TTC549 (cell line): ENCODE results near the gene PLEKHN1.
A peak's percentile ranks its signal among the peaks of the same experiment; 100 is the strongest.
"Not testable (repeated sequence)": the region's sequence is repeated elsewhere in the genome, so short reads cannot be mapped to it uniquely, and the experiment has no call there.

ENCODE experiments used
- FAIRE-seq: peaks from 2 replicates; lab custom pipeline; 2012; peaks lifted over from hg19 to GRCh38; lab: Jason Lieb, UNC

PLEKHN1 gene

DNA sequence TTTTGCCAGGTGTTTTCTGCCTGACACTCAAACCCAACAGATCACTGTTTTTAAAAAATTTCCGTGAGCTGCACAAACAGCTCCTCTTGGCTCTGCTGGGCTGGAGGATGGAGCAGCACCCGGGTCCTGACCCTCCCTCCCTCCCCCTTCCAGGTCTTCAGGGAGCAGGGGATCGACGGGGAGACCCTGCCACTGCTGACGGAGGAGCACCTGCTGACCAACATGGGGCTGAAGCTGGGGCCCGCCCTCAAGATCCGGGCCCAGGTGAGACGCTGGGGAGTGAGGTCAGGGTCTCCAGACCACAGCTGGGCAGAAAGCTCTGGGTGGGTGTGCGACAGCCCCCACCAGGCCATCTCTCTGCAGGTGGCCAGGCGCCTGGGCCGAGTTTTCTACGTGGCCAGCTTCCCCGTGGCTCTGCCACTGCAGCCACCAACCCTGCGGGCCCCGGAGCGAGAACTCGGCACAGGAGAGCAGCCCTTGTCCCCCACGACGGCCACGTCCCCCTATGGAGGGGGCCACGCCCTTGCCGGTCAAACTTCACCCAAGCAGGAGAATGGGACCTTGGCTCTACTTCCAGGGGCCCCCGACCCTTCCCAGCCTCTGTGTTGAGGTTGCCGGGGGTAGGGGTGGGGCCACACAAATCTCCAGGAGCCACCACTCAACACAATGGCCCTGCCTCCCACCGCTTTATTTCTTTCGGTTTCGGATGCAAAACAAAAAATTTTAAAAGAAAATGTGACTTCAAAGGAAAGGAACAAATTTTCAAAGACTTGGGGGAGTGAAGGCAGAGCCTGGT is 22.5 kb upstream of the PLEKHN1 start:
- FAIRE-seq: no peak

DNA sequence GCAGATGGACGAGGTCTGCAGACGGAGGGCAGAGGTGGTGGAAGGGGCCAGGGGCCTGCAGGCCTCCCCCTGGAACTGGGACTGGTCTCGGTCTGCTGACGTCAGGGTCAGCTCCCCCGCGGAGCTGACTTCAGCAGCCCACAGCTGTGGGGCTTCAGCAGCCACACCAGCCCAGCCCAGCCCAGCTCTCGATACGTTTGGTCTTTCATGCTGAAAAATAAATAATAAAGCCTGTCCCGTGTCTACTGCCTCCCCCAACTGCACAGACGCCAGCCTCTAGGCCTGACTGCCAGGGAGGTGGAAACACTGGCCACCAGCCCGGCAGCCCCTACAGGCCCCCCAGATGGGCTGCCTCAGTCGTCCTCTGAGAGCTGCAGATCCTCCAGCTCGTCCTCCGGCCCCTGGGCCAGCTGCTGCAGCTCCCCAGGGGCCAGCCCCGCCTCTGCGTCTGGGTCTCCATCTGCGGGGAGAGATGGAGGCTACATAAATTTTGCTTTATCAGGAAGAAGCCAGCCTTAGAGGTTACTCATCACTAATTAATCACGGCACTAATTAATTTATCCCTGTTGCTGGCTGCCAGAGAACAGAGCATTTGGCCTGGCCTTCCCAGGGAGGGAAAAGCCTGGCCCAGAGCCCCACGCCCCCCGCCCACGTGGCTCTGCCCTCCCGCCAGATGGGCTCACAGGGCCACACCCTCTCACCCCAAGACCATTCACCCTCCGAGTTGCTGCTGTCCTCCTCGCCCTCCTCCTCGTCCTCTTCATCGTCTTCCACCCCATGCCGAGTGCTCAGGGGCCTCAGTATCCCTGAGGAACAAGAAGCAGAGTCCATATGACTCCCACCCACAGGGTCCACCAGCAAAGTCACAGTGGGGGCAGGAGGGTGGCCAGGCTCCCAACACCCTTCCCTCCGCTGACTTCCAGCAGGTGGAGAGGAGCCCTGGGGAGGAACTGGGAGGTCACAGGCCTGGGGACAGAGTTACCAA is 21.6 kb upstream of the PLEKHN1 start:
- peak; percentile 85 for FAIRE-seq

- FAIRE-seq: no peak
Measured at GRCh38 chr1:945688-946556, 20.4 kb upstream of the PLEKHN1 start.

DNA sequence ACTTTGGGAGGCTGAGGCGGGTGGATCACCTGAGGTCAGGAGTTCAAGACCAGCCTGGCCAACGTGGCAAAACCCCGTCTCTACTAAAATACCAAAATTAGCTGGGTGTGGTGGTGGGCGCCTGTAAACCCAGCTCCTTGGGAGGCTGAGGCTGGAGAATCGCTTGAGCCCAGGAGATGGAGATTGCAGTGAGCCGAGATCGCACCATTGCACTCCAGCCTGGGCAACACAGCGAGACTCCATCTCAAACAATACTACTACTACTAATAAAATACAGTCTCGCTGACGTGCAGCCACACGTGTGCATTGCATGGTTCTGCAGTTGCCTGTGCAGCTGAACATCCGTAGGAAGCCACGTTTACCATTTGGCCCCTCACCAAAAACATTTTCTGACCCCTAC is 19.5 kb upstream of the PLEKHN1 start:
- FAIRE-seq: not testable (repeated sequence)

DNA sequence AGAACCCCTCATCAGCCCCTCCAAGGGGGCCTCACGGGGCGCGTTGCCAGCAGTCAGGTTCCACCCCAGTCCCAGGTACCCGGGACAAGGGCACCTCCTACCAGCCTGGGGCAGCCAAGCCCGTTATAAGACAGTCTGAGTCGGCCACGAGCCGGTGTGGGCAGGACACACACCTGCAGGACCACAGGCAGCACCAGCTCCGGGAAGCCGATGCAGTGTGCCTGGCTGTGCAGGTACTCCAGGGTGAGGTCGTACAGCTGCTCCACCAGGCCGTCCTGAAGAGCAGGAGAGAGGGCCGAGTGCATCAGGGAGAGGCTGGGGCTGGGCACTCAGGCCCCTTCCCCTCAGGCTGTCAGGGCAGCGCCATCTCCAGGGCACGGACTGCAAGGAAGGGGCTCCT is 18.3 kb upstream of the PLEKHN1 start:
- FAIRE-seq: no peak

GRCh38 chr1:950268-950667 is 16.0 kb upstream of the PLEKHN1 start:
- FAIRE-seq: no peak

- FAIRE-seq: no peak
Measured at GRCh38 chr1:950881-951280, 15.4 kb upstream of the PLEKHN1 start.

- no peak for FAIRE-seq
Measured at GRCh38 chr1:951364-951763, 14.9 kb upstream of the PLEKHN1 start.

DNA sequence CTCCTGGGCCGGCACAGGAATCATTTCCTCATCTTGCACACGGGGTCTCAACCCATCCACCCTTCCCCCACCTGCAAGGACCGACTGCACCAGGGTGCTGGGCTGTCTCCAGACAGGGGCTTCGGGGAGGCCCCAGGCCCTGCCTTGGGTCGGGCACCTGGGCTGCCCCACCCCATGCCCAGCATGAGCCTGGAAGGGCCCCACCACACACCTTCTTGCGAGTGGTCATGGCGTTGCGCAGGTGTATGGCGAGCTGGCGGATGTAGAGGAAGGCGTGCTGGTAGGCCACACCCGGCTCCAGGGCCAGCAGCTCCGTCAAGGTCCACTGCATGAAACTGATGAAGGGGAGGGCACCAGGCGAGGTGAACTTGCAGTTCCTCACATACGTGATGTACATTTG is 14.1 kb upstream of the PLEKHN1 start:
- FAIRE-seq: no peak

DNA sequence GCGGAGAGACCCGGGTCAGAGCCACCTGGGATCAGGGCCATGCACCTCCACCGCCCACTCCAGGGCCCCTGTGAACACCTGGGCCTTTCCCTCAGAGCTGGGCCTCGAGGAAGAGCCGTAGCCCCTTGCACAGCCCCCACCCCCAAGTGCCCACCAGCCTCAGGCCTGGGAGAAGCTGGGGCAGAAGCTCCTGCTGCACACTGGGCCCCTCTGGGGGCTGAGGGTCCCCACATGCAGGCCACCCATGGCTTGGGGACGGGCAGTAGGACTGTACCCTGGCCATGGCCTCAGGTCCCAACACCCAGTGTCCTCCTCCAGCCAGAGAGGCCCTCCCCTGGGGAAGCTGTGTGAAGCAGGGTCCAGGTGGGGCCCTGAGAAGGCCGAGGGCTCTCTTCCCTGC is 13.7 kb upstream of the PLEKHN1 start:
- FAIRE-seq: no peak

DNA sequence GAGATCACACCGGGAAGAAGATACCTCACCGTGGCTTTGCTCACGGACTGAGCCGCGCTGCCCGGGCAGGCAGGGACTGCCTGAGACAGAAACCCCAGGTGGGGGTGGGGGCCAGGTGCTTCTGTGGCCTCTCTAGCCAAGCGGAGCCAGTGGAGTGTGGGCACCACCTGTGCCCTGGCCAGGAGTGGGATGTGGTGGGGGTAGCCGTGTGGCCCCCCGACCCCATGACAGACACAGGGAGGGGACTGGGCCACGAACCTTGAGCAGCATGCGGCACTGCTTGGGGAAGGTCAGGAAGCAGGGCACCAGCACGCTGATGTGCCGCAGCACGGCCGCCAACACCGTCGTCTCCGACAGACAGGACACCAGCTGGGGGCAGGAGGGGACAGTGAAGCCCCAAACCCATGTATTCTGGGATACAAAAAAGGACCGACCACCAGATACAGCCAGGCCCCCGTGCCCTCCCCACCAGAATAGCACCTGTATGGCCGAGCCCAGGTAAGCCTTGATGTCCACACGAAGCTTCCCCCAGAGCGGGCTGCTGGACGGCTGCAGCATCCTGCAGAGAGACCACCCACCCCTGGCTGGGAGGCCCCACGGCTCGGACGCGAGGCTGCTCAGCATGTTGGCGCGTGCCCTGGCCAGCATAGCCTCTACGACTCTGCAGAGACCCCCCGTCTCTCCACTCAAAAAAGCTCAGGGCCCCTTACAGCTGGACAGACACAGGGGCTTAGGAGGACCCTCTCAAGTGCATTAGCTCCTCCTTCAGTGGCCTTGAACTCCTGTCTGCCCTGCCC is 12.6 kb upstream of the PLEKHN1 start:
- no peak for FAIRE-seq

GRCh38 chr1:954927-955326 is 11.4 kb upstream of the PLEKHN1 start:
- FAIRE-seq: no peak

GRCh38 chr1:955474-955873 is 10.8 kb upstream of the PLEKHN1 start:
- FAIRE-seq: no peak

GRCh38 chr1:956636-957035 is 9.6 kb upstream of the PLEKHN1 start:
- FAIRE-seq: no peak

GRCh38 chr1:958823-959730 is 7.2 kb upstream of the PLEKHN1 start, which contains the start of gene NOC2L:
Gene NOC2L (minus strand): TSS chr1:959256. CDS start chr1:959240, 16 bp downstream.
- FAIRE-seq: no peak

- FAIRE-seq: no peak
Measured at GRCh38 chr1:959731-960362, 6.4 kb upstream of the PLEKHN1 start.

- no peak for FAIRE-seq
Measured at GRCh38 chr1:960363-961131, 5.7 kb upstream of the PLEKHN1 start, which contains the start of gene KLHL17. Gene KLHL17 (plus strand): TSS chr1:960584. CDS start chr1:960694, 110 bp downstream.

GRCh38 chr1:961132-961669 is 5.1 kb upstream of the PLEKHN1 start:
- FAIRE-seq: no peak
